ENCODE measurements around the gene RPSA.

DNA sequence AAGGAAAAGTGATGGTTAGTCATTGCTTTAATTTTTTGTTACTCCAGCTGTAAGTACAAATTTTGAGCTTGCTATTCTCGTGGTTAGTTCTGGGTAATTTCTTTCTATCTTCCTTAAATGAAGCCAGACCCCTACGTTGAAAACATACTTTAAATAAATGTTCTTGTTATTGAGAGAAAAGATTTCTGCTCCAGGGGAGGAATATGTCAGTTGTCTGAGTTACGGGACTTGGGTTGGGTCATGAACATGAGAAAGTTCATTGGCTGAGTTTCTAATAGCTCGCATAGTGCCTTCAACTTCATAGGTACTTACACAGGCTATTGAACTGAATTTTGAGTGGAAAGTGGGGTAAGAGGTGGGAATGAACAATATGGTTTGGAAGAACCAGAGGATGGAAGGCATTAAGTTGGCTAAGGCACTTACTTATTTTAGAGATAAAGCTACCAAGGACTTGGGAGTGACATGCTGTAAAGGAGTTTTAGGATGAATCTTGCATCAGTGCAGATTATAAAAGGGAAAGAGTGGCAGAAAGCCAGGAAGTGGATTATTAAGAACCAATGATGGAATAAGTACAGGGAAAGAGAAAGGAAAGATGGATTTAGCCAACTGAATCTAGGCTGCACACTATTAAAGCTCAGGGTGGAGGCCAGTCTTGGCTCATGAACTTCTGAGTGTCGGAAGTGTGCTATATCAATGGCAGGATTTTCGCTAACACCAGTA lies 1.4 kb downstream of the RPSA start:
- TF ChIP-seq BHLHE40 (IDR thresholded peaks at IDR 0.05; ENCODE audit: low read depth, low read length) (no peak), SMC3 (IDR thresholded peaks at IDR 0.05; ENCODE audit: low read depth, low read length) (no peak), RFX5 (IDR thresholded peaks at IDR 0.05; ENCODE audit: low read depth, low read length) (no peak), CEBPB (IDR thresholded peaks at IDR 0.05; ENCODE audit: low read depth, low read length) (no peak), POLR2A (IDR thresholded peaks at IDR 0.05; ENCODE audit: low read depth, low read length) (no peak), MXI1 (IDR thresholded peaks at IDR 0.05; ENCODE audit: borderline replicate concordance, low read depth, low read length) (no peak), RCOR1 (IDR thresholded peaks at IDR 0.05; ENCODE audit: insufficient replicate concordance, low read length) (no peak), MAFK (IDR thresholded peaks at IDR 0.05; ENCODE audit: low read depth, low read length) (no peak)
- TF ChIP-seq, protein P1, sequence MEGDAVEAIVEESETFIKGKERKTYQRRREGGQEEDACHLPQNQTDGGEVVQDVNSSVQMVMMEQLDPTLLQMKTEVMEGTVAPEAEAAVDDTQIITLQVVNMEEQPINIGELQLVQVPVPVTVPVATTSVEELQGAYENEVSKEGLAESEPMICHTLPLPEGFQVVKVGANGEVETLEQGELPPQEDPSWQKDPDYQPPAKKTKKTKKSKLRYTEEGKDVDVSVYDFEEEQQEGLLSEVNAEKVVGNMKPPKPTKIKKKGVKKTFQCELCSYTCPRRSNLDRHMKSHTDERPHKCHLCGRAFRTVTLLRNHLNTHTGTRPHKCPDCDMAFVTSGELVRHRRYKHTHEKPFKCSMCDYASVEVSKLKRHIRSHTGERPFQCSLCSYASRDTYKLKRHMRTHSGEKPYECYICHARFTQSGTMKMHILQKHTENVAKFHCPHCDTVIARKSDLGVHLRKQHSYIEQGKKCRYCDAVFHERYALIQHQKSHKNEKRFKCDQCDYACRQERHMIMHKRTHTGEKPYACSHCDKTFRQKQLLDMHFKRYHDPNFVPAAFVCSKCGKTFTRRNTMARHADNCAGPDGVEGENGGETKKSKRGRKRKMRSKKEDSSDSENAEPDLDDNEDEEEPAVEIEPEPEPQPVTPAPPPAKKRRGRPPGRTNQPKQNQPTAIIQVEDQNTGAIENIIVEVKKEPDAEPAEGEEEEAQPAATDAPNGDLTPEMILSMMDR (conservative IDR thresholded peaks at IDR 0.05; ENCODE audit: low read depth, low read length) = no peak
